Measurements from ENCODE around the gene IFFO2.

GRCh38 chr1:18866314-18866713 is 90.2 kb downstream of the IFFO2 start:
- TF ChIP-seq PPARA (CRISPR knock-in tag; IDR thresholded peaks at IDR 0.05; ENCODE audit: borderline replicate concordance) (no peak), ESRRG (CRISPR knock-in tag; IDR thresholded peaks at IDR 0.05) (no peak), ZFP3 (CRISPR knock-in tag; IDR thresholded peaks at IDR 0.05) (no peak), POU6F1 (CRISPR knock-in tag; IDR thresholded peaks at IDR 0.05; ENCODE audit: borderline replicate concordance, low read depth) (no peak), PATZ1 (CRISPR knock-in tag; IDR thresholded peaks at IDR 0.05; ENCODE audit: borderline replicate concordance) (no peak), ZNF8 (CRISPR knock-in tag; IDR thresholded peaks at IDR 0.05) (no peak), TCF4 (CRISPR knock-in tag; IDR thresholded peaks at IDR 0.05; ENCODE audit: borderline replicate concordance) (no peak), ZFP30 (CRISPR knock-in tag; IDR thresholded peaks at IDR 0.05) (no peak), ARNTL (CRISPR knock-in tag; IDR thresholded peaks at IDR 0.05; ENCODE audit: borderline replicate concordance, low read depth) (no peak), BACH2 (CRISPR knock-in tag; IDR thresholded peaks at IDR 0.05; ENCODE audit: borderline replicate concordance) (no peak)
